Measurements from ENCODE around the gene CDK17.
"Not testable (repeated sequence)": the region's sequence is repeated elsewhere in the genome, so short reads cannot be mapped to it uniquely, and the experiment has no call there.

CDK17 gene

GRCh38 chr12:96356831-96357230 lies 43.4 kb downstream of the CDK17 start:
- no peak for DNase-seq (ENCODE audit: low read depth in 3 of 3)

GRCh38 chr12:96354844-96355534 lies 45.2 kb downstream of the CDK17 start:
- no peak for DNase-seq (ENCODE audit: low read depth in 3 of 3)

- no peak for DNase-seq (ENCODE audit: low read depth in 3 of 3)
Measured at GRCh38 chr12:96354326-96354725, 45.9 kb downstream of the CDK17 start.

- DNase-seq (ENCODE audit: low read depth in 3 of 3): no peak
Measured at GRCh38 chr12:96352161-96352835, 47.9 kb downstream of the CDK17 start.

- no peak for DNase-seq (ENCODE audit: low read depth in 3 of 3)
Measured at GRCh38 chr12:96350982-96351381, 49.3 kb downstream of the CDK17 start.

GRCh38 chr12:96347130-96347699 lies 53.0 kb downstream of the CDK17 start:
- no peak for DNase-seq (ENCODE audit: low read depth in 3 of 3)

GRCh38 chr12:96346716-96347115 lies 53.5 kb downstream of the CDK17 start:
- not testable (repeated sequence) for DNase-seq (ENCODE audit: low read depth in 3 of 3)

GRCh38 chr12:96344124-96344695 lies 56.0 kb downstream of the CDK17 start:
- DNase-seq (ENCODE audit: low read depth in 3 of 3): no peak

- no peak for DNase-seq (ENCODE audit: low read depth in 3 of 3)
Measured at GRCh38 chr12:96343347-96343954, 56.8 kb downstream of the CDK17 start.

GRCh38 chr12:96339666-96340065 lies 60.6 kb downstream of the CDK17 start:
- not testable (repeated sequence) for DNase-seq (ENCODE audit: low read depth in 3 of 3)

GRCh38 chr12:96338852-96339471 lies 61.3 kb downstream of the CDK17 start:
- no peak for DNase-seq (ENCODE audit: low read depth in 3 of 3)

- DNase-seq (ENCODE audit: low read depth in 3 of 3): no peak
Measured at GRCh38 chr12:96337953-96338352, 62.3 kb downstream of the CDK17 start.

GRCh38 chr12:96336489-96336888 lies 63.8 kb downstream of the CDK17 start:
- no peak for DNase-seq (ENCODE audit: low read depth in 3 of 3)

- DNase-seq (ENCODE audit: low read depth in 3 of 3): peak in 1 of 3 experiments; percentile 2
Measured at GRCh38 chr12:96335270-96335669, 65.0 kb downstream of the CDK17 start.

GRCh38 chr12:96334502-96334901 lies 65.7 kb downstream of the CDK17 start:
- DNase-seq (ENCODE audit: low read depth in 3 of 3): no peak

- DNase-seq (ENCODE audit: low read depth in 3 of 3): no peak
Measured at GRCh38 chr12:96329545-96329944, 70.7 kb downstream of the CDK17 start.

- no peak for DNase-seq (ENCODE audit: low read depth in 3 of 3)
Measured at GRCh38 chr12:96329018-96329417, 71.2 kb downstream of the CDK17 start.

- DNase-seq (ENCODE audit: low read depth in 3 of 3): no peak
Measured at GRCh38 chr12:96327889-96328288, 72.3 kb downstream of the CDK17 start.

GRCh38 chr12:96327346-96327745 lies 72.9 kb downstream of the CDK17 start:
- DNase-seq (ENCODE audit: low read depth in 3 of 3): no peak

GRCh38 chr12:96326628-96327227 lies 73.5 kb downstream of the CDK17 start:
- no peak for DNase-seq (ENCODE audit: low read depth in 3 of 3)

GRCh38 chr12:96323906-96324305 lies 76.3 kb downstream of the CDK17 start:
- no peak for DNase-seq (ENCODE audit: low read depth in 3 of 3)

All from stimulated activated CD4-positive, alpha-beta T cell treated with anti-CD3 and anti-CD28 coated beads, TNF-alpha, amount 100 ng/mL, for 24 hours (primary cell).